HCT116 (cell line): ENCODE measurements around the gene GOLGA3. TPM values are rescaled to one million over a fixed set of nuclear protein-coding genes. Genes with fewer than 3 reads are reported as not detected.

Experiments
- ATAC-seq: fragments of 200-7000 bp; cut with Tn5 transposase; 2 replicates; pipeline ENCODE4 v1.9.1; 2020; ENCODE audit warnings: mild to moderate bottlenecking, moderate library complexity
- BruUV-seq: library from RNA; stranded (reverse); fragments of 400-500 nt; replicated peaks from 2 replicates; lab custom pipeline; 2021; lab: Mats Ljungman, UMichigan
- CTCF ChIA-PET: fragments of 300-600 bp; sonication (Branson Sonifier 250); formaldehyde crosslinking; loops from one replicate; lab custom pipeline; 2021; ENCODE audit warnings: antibody characterized with exemption; lab: Charles Lee
- POLR2A ChIA-PET: fragments of 300-600, 350-600 bp; sonication (Branson Sonifier 250); formaldehyde crosslinking; loops from one replicate; lab custom pipeline; 2021; ENCODE audit warnings: antibody characterized with exemption; lab: Charles Lee
- RAD21 ChIA-PET, 2 experiments: fragments of 300-600 bp; sonication (Branson Sonifier 250); formaldehyde crosslinking; loops; one replicate each; lab custom pipeline; 2023; ENCODE audit warnings: low total read pairs in 2 of 2; ENCODE audit not compliant: uncharacterized antibody in 2 of 2, unreplicated experiment in 2 of 2, low non-redundant PET in 1 of 2; lab: Charles Lee
- DNase-seq: peaks from one replicate; pipeline ENCODE4 v3.0.0-alpha.2; 2010; ENCODE audit warnings: low read depth, low spot score
- H2AFZ ChIP-seq: fragments of 200-600 bp; shearing (Covaris generic), sonication (generic); 2 replicates; pipeline ENCODE4 v1.6.1; 2017; ENCODE audit warnings: low read depth, mixed run types, mixed read lengths, antibody characterized with exemption, low read length; ENCODE audit not compliant: poor library complexity, severe bottlenecking
- H3K27ac ChIP-seq: 2 replicates; pipeline ENCODE4 v1.5.1; 2012; ENCODE audit warnings: low read depth, low read length
- H3K27me3 ChIP-seq: fragments of 200-600 bp; sonication (generic); 2 replicates; pipeline ENCODE4 v1.6.1; 2016; ENCODE audit warnings: mixed run types, low read length, mixed read lengths; ENCODE audit not compliant: insufficient read depth
- H3K36me3 ChIP-seq, 2 experiments: fragments of 200-500 bp in 1 of 2; fragments of 200-600 bp in 1 of 2; sonication (Bioruptor generic) in 1 of 2; sonication (generic) in 1 of 2; 2 replicates each; pipeline versions ENCODE4 v1.5.1 to v1.6.1; 2014 to 2016; ENCODE audit warnings: low read length in 2 of 2, inconsistent platforms in 1 of 2, mixed read lengths in 1 of 2, mixed run types in 1 of 2; ENCODE audit not compliant: insufficient read depth in 2 of 2, control insufficient read depth in 1 of 2
- H3K4me1 ChIP-seq, 2 experiments: fragments of 200-600 bp in 1 of 2; sonication (generic) in 1 of 2; 2 replicates each; pipeline versions ENCODE4 v1.5.1 to v1.6.1; 2012 to 2017; ENCODE audit warnings: low read length in 2 of 2, inconsistent platforms in 1 of 2, mild to moderate bottlenecking in 1 of 2, mixed read lengths in 1 of 2, mixed run types in 1 of 2, moderate library complexity in 1 of 2; ENCODE audit not compliant: insufficient read depth in 2 of 2, control insufficient read depth in 1 of 2
- H3K4me2 ChIP-seq: fragments of 200-600 bp; sonication (generic); 2 replicates; pipeline ENCODE4 v1.6.1; 2017; ENCODE audit warnings: mixed run types, low read length, mixed read lengths
- H3K4me3 ChIP-seq, 2 experiments: fragments of 200-600 bp in 1 of 2; sonication (generic) in 1 of 2; replicated peaks in 1 of 2; 2 replicates each; pipeline ENCODE4 v1.5.1; 2011 to 2016; ENCODE audit warnings: low read length in 2 of 2, control low read depth in 1 of 2, low read depth in 1 of 2, mild to moderate bottlenecking in 1 of 2, mixed read lengths in 1 of 2, mixed run types in 1 of 2
- H3K79me2 ChIP-seq: fragments of 200-600 bp; sonication (generic); 2 replicates; pipeline ENCODE4 v1.6.1; 2017; ENCODE audit warnings: mild to moderate bottlenecking, mixed run types, low read length, moderate library complexity, mixed read lengths; ENCODE audit not compliant: insufficient read depth
- H3K9ac ChIP-seq: fragments of 200-600 bp; sonication (generic); 2 replicates; pipeline ENCODE4 v1.6.1; 2016; ENCODE audit warnings: low read length, mixed read lengths
- H3K9me2 ChIP-seq: fragments of 200-600 bp; sonication (generic), shearing (Covaris generic); 2 replicates; pipeline ENCODE4 v1.6.1; 2017; ENCODE audit warnings: mixed run types, mild to moderate bottlenecking, moderate library complexity; ENCODE audit not compliant: insufficient read depth
- H3K9me3 ChIP-seq, 2 experiments: fragments of 200-500 bp in 1 of 2; fragments of 200-600 bp in 1 of 2; sonication (Bioruptor generic) in 1 of 2; sonication (generic) in 1 of 2; 2 replicates each; pipeline ENCODE4 v1.6.1; 2014 to 2017; ENCODE audit warnings: low read length in 2 of 2, mixed read lengths in 2 of 2, inconsistent platforms in 1 of 2, low read depth in 1 of 2, mild to moderate bottlenecking in 1 of 2, mixed run types in 1 of 2, moderate library complexity in 1 of 2; ENCODE audit not compliant: control insufficient read depth in 1 of 2, insufficient read depth in 1 of 2
- H4K20me1 ChIP-seq: fragments of 200-600 bp; sonication (generic), shearing (Covaris generic); 2 replicates; pipeline ENCODE4 v1.6.1; 2017; ENCODE audit warnings: mixed run types, mild to moderate bottlenecking, moderate library complexity; ENCODE audit not compliant: insufficient read depth
- CBX3 ChIP-seq: IDR thresholded peaks from 2 replicates; pipeline ENCODE4 v1.6.1; 2012; ENCODE audit warnings: low read depth
- EGR1 ChIP-seq: IDR thresholded peaks from 2 replicates; pipeline ENCODE4 v1.6.1; 2012; ENCODE audit warnings: low read depth
- EZH2 ChIP-seq: fragments of 200-600 bp; sonication (generic); IDR thresholded peaks from 2 replicates; pipeline ENCODE4 v1.6.1; 2017; ENCODE audit warnings: antibody characterized with exemption, mixed run types
- SP1 ChIP-seq: IDR thresholded peaks from 2 replicates; pipeline ENCODE4 v1.6.1; 2012; ENCODE audit warnings: low read depth
- ZNF274 ChIP-seq: fragments of 200-500 bp; sonication (Bioruptor generic); IDR thresholded peaks from 2 replicates; pipeline ENCODE4 v1.6.1; 2014; ENCODE audit warnings: mild to moderate bottlenecking, low read depth, low read length, inconsistent platforms
- intact Hi-C: fragments of 100-400 bp; cut with micrococcal nuclease; formaldehyde crosslinking; loops from 2 replicates; pipeline ENCODE4 v1.10.0; 2022
- total RNA-seq: library from RNA; stranded (reverse); gene quantifications from one replicate; pipeline ENCODE4 v1.2.1, GENCODE V29; 2021; ENCODE audit not compliant: unreplicated experiment
- TF ChIP-seq, protein P1 (sequence below), 3 experiments: fragments of 200-600 bp in 1 of 3; sonication (generic) in 1 of 3; IDR thresholded peaks in 2 of 3; conservative IDR thresholded peaks in 1 of 3; 2 replicates each; pipeline ENCODE4 v1.5.1; 2012 to 2017; ENCODE audit warnings: low read depth in 2 of 3, low read length in 2 of 3, antibody characterized with exemption in 1 of 3, borderline replicate concordance in 1 of 3, control low read depth in 1 of 3, mild to moderate bottlenecking in 1 of 3, mixed read lengths in 1 of 3, mixed run types in 1 of 3, moderate library complexity in 1 of 3; ENCODE audit not compliant: insufficient read depth in 1 of 3
- TF ChIP-seq, protein P2 (sequence below): IDR thresholded peaks from 2 replicates; pipeline ENCODE4 v1.6.1; 2011; ENCODE audit warnings: mild to moderate bottlenecking, low read length, moderate library complexity; ENCODE audit not compliant: insufficient replicate concordance; ENCODE audit errors: extremely low read depth

Gene GOLGA3
- total RNA-seq, 1 experiment from 2014 or later: 35.1 TPM

DNA sequence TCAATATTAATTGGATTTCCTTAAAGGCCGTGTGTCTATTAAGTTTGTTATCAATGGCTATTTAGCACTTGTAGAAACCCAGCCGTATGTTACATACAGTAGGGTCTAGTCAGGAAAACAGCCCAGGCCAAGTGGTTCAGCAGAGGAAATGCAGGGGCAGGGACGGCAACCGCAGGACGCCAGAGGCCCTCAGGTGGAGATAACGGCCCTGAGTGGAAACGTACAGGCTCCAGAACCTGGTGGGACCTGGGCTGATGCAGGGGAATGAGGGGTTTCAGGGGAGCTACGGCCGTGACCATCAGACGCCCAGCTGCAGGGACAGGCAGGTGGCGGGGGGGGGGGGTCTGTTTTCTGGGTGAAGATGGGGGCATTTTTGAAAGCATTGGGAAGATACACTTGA is 63.3 kb downstream of the GOLGA3 start:
- Histone ChIP-seq H3K27me3 (no peaks in the 10 kb centered on the region), H4K20me1 (peaks cover 3% of the 10 kb centered on the region; the same call in 1 of the 2 replicates), H3K36me3 (no peaks in the 10 kb centered on the region), H2AFZ (no peak overlapping the region), H3K27ac (no peak overlapping the region), H3K9me2 (no peaks in the 10 kb centered on the region), H3K4me1 (peaks cover 6 to 20% of the 10 kb centered on the region in 2 experiments), H3K9ac (no peak overlapping the region), H3K79me2 (peaks cover 15% of the 10 kb centered on the region)
- POLR2A ChIA-PET: no interaction called here
- CTCF ChIA-PET: no interaction called here
- intact Hi-C loops: loop anchor here (10.0 kb wide), 1 partner anchor 59 kb away; the partner anchor contains the start of gene GOLGA3
- TF ChIP-seq EGR1: no peak
- TF ChIP-seq, protein P1, sequence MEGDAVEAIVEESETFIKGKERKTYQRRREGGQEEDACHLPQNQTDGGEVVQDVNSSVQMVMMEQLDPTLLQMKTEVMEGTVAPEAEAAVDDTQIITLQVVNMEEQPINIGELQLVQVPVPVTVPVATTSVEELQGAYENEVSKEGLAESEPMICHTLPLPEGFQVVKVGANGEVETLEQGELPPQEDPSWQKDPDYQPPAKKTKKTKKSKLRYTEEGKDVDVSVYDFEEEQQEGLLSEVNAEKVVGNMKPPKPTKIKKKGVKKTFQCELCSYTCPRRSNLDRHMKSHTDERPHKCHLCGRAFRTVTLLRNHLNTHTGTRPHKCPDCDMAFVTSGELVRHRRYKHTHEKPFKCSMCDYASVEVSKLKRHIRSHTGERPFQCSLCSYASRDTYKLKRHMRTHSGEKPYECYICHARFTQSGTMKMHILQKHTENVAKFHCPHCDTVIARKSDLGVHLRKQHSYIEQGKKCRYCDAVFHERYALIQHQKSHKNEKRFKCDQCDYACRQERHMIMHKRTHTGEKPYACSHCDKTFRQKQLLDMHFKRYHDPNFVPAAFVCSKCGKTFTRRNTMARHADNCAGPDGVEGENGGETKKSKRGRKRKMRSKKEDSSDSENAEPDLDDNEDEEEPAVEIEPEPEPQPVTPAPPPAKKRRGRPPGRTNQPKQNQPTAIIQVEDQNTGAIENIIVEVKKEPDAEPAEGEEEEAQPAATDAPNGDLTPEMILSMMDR (IDR thresholded peaks at IDR 0.05 in 2 of 3, conservative IDR thresholded peaks at IDR 0.05 in 1 of 3; ENCODE audit: borderline replicate concordance in 1 of 3, insufficient read depth in 1 of 3, low read depth in 2 of 3, low read length in 2 of 3): no peak
- no peak for TF ChIP-seq ZNF274
- no peak for TF ChIP-seq CBX3
- TF ChIP-seq EZH2: no peak
- TF ChIP-seq, protein P2, sequence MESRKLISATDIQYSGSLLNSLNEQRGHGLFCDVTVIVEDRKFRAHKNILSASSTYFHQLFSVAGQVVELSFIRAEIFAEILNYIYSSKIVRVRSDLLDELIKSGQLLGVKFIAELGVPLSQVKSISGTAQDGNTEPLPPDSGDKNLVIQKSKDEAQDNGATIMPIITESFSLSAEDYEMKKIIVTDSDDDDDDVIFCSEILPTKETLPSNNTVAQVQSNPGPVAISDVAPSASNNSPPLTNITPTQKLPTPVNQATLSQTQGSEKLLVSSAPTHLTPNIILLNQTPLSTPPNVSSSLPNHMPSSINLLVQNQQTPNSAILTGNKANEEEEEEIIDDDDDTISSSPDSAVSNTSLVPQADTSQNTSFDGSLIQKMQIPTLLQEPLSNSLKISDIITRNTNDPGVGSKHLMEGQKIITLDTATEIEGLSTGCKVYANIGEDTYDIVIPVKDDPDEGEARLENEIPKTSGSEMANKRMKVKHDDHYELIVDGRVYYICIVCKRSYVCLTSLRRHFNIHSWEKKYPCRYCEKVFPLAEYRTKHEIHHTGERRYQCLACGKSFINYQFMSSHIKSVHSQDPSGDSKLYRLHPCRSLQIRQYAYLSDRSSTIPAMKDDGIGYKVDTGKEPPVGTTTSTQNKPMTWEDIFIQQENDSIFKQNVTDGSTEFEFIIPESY: no peak
- TF ChIP-seq SP1: no peak
- TF ChIP-seq, all 23 proteins: peak for 0
- ATAC-seq: no peak
- RAD21 ChIA-PET: no interaction called here
- H3K4me2 ChIP-seq: no peak overlapping the region
- no peak overlapping the region for H3K4me3 ChIP-seq
- no peaks in the 10 kb centered on the region for H3K9me3 ChIP-seq
- DNase-seq: no peak
- BruUV-seq: no TSS peak
